ENCODE results near the gene DNAI1.

GRCh38 chr9:34551751-34552605, 93.4 kb downstream of the DNAI1 start:
- no peak for TF ChIP-seq CTCF (IDR thresholded peaks at IDR 0.05 in 4 of 5, conservative IDR thresholded peaks at IDR 0.05 in 1 of 5)
- no peak for TF ChIP-seq POLR2A (IDR thresholded peaks at IDR 0.05)
